Prostate gland (tissue), 2 donors: Measurements from ENCODE around the gene DDX23.

Experiments
- CTCF ChIP-seq, 4 experiments: fragments of 200-600 bp in 2 of 4; fragments of 450-650 bp in 2 of 4; sonication (generic) in 2 of 4; IDR thresholded peaks; 1 replicate in 3 of 4; 2 replicates in 1 of 4; pipeline ENCODE4 v1.5.1; 2016 to 2019; ENCODE audit warnings: antibody characterized with exemption in 4 of 4, mild to moderate bottlenecking in 2 of 4, moderate library complexity in 2 of 4
- POLR2A ChIP-seq: fragments of 450-650 bp; IDR thresholded peaks from one replicate; pipeline ENCODE4 v1.6.1; 2016; ENCODE audit warnings: antibody characterized with exemption, mild to moderate bottlenecking
- POLR2AphosphoS5 ChIP-seq: sonication (generic); formaldehyde crosslinking; IDR thresholded peaks from one replicate; pipeline ENCODE4 v1.6.1; 2017; ENCODE audit warnings: antibody characterized with exemption

GRCh38 chr12:48863291-48863690 lies 11.3 kb upstream of the DDX23 start:
- TF ChIP-seq POLR2A (no peak), CTCF (IDR thresholded peaks at IDR 0.05) (no peak), POLR2AphosphoS5 (no peak)
